Thymus (tissue), 11 donors: Measurements from ENCODE around the gene ARID1B. TPM values are rescaled to one million over a fixed set of nuclear protein-coding genes. Genes with fewer than 3 reads are reported as not detected.

Experiments used
- DNase-seq, 9 donors: peaks; one replicate each; pipeline ENCODE4 v3.0.0-alpha.2; 2013; ENCODE audit warnings: low spot score in 9 of 9, low read depth in 6 of 9, missing footprints in 1 of 9
- H3K27ac ChIP-seq, 2 donors: one replicate each; pipeline ENCODE4 v1.5.1; 2013; ENCODE audit warnings: control low read depth in 1 of 2, low read depth in 1 of 2, low read length in 1 of 2, mild to moderate bottlenecking in 1 of 2, moderate library complexity in 1 of 2
- H3K27me3 ChIP-seq, 2 donors: one replicate each; pipeline ENCODE4 v1.5.1; 2013; ENCODE audit warnings: low read length in 1 of 2; ENCODE audit not compliant: control insufficient read depth in 2 of 2, insufficient read depth in 1 of 2
- H3K36me3 ChIP-seq, 2 donors: one replicate each; pipeline ENCODE4 v1.5.1; 2013; ENCODE audit warnings: low read length in 1 of 2, mild to moderate bottlenecking in 1 of 2, moderate library complexity in 1 of 2; ENCODE audit not compliant: control insufficient read depth in 2 of 2, insufficient read depth in 2 of 2
- H3K4me1 ChIP-seq, 2 donors: one replicate each; pipeline ENCODE4 v1.5.1; 2013; ENCODE audit warnings: low read length in 2 of 2; ENCODE audit not compliant: control insufficient read depth in 2 of 2, insufficient read depth in 2 of 2
- H3K4me3 ChIP-seq, 2 donors: one replicate each; pipeline ENCODE4 v1.5.1; 2013; ENCODE audit warnings: low read length in 2 of 2, control low read depth in 1 of 2, mild to moderate bottlenecking in 1 of 2
- H3K9me3 ChIP-seq, 2 donors: one replicate each; pipeline ENCODE4 v1.5.1; 2013; ENCODE audit warnings: low read length in 1 of 2, mild to moderate bottlenecking in 1 of 2; ENCODE audit not compliant: control insufficient read depth in 2 of 2, insufficient read depth in 1 of 2
- WGBS: extraction: QIAGEN DNeasy Blood & Tissue Kit; methylation state at CpG from one replicate; pipeline ENCODE4 v1.1.7; 2013; 5-methylcytosine and 5-hydroxymethylcytosine counted together
- polyA plus RNA-seq: library from polyadenylated mRNA; stranded (reverse); fragments of 200-250 nt; gene quantifications from one replicate; pipeline ENCODE4 v1.2.3, GENCODE V29; 2013
- total RNA-seq: library from RNA; stranded (reverse); fragments of 120-200 nt; gene quantifications from one replicate; pipeline ENCODE4 v1.2.4, GENCODE V29; 2013
- donor health status: healthy.

Gene ARID1B
- total and polyA plus RNA-seq, 2 donors: 24.0 to 26.5 TPM

GRCh38 chr6:157215717-157216116 lies 438.5 kb downstream of the ARID1B start:
- peaks cover 0 to 5% of the 10 kb centered on the region in 2 donors for H3K4me1 ChIP-seq
- H3K4me3 ChIP-seq: no peak overlapping the region
- over 99% methylated on average over 2 of the region's 2 CpGs for WGBS
- DNase-seq: no peak
- H3K9me3 ChIP-seq: peaks cover 0 to 3% of the 10 kb centered on the region in 2 donors
- no peak overlapping the region for H3K27ac ChIP-seq
- no peaks in the 10 kb centered on the region for H3K36me3 ChIP-seq
- no peaks in the 10 kb centered on the region for H3K27me3 ChIP-seq

GRCh38 chr6:157216570-157216969 lies 439.4 kb downstream of the ARID1B start:
- H3K27me3 ChIP-seq: no peaks in the 10 kb centered on the region
- H3K27ac ChIP-seq: no peak overlapping the region
- no peaks in the 10 kb centered on the region for H3K36me3 ChIP-seq
- peaks cover 3 to 12% of the 10 kb centered on the region in 2 donors for H3K4me1 ChIP-seq
- H3K9me3 ChIP-seq: peaks cover 0 to 3% of the 10 kb centered on the region in 2 donors
- no peak overlapping the region for H3K4me3 ChIP-seq
- WGBS: 97% methylated on average over 5 of the region's 5 CpGs
- DNase-seq: no peak

GRCh38 chr6:157217198-157217893 lies 440.2 kb downstream of the ARID1B start:
- Histone ChIP-seq H3K9me3 (peaks cover 0 to 6% of the 10 kb centered on the region in 2 donors), H3K27ac (no peak overlapping the region), H3K36me3 (no peaks in the 10 kb centered on the region), H3K4me1 (peaks cover 3 to 20% of the 10 kb centered on the region in 2 donors), H3K4me3 (no peak overlapping the region), H3K27me3 (no peaks in the 10 kb centered on the region)
- WGBS: 97% methylated on average over 20 of the region's 20 CpGs
- no peak for DNase-seq

GRCh38 chr6:157217894-157218370 lies 440.8 kb downstream of the ARID1B start:
- WGBS: 96% methylated on average over 13 of the region's 13 CpGs
- peaks cover 0 to 6% of the 10 kb centered on the region in 2 donors for H3K9me3 ChIP-seq
- no peak overlapping the region for H3K27ac ChIP-seq
- H3K27me3 ChIP-seq: no peaks in the 10 kb centered on the region
- no peaks in the 10 kb centered on the region for H3K36me3 ChIP-seq
- no peak overlapping the region for H3K4me3 ChIP-seq
- no peak for DNase-seq
- H3K4me1 ChIP-seq: peaks cover 3 to 26% of the 10 kb centered on the region in 2 donors

GRCh38 chr6:157218371-157219198 lies 441.4 kb downstream of the ARID1B start:
- DNase-seq: no peak
- no peak overlapping the region for H3K4me3 ChIP-seq
- H3K36me3 ChIP-seq: no peaks in the 10 kb centered on the region
- peaks cover 3 to 32% of the 10 kb centered on the region in 2 donors for H3K4me1 ChIP-seq
- H3K27ac ChIP-seq: no peak overlapping the region
- whole genome bisulfite sequencing: 97% methylated on average over 23 of the region's 23 CpGs
- no peaks in the 10 kb centered on the region for H3K27me3 ChIP-seq
- H3K9me3 ChIP-seq: peaks cover 0 to 5% of the 10 kb centered on the region in 2 donors

GRCh38 chr6:157219201-157220200 lies 442.3 kb downstream of the ARID1B start:
- Histone ChIP-seq H3K27ac (no peak overlapping the region), H3K9me3 (peaks cover 0 to 4% of the 10 kb centered on the region in 2 donors), H3K27me3 (no peaks in the 10 kb centered on the region), H3K4me1 (peaks cover 3 to 35% of the 10 kb centered on the region in 2 donors), H3K36me3 (no peaks in the 10 kb centered on the region), H3K4me3 (no peak overlapping the region)
- DNase-seq: no peak
- 92% methylated on average over 18 of the region's 18 CpGs for WGBS

- H3K36me3 ChIP-seq: no peaks in the 10 kb centered on the region
- no peak overlapping the region for H3K27ac ChIP-seq
- WGBS: 73% methylated on average over 1 of the region's 1 CpG
- H3K9me3 ChIP-seq: peaks cover 0 to 4% of the 10 kb centered on the region in 2 donors
- H3K4me1 ChIP-seq: peaks cover 3 to 35% of the 10 kb centered on the region in 2 donors
- peak overlapping the region in 1 of 2 donors; percentile 50 for H3K4me3 ChIP-seq
- no peaks in the 10 kb centered on the region for H3K27me3 ChIP-seq
- DNase-seq: no peak
These were observed 443.3 kb downstream of the ARID1B start for GRCh38 chr6:157220485-157220884.

GRCh38 chr6:157221049-157221816 lies 444.1 kb downstream of the ARID1B start:
- DNase-seq: peak in 7 of 9 donors; percentile 41 to 88 (median 77)
- peaks cover 3 to 38% of the 10 kb centered on the region in 2 donors for H3K4me1 ChIP-seq
- 28% methylated on average over 41 of the region's 41 CpGs for WGBS

More at GRCh38 chr6:157221049-157221816, 444.1 kb downstream of the ARID1B start:
- H3K27ac ChIP-seq: no peak overlapping the region
- H3K9me3 ChIP-seq: peaks cover 0 to 4% of the 10 kb centered on the region in 2 donors
- no peaks in the 10 kb centered on the region for H3K27me3 ChIP-seq
- peak overlapping the region; percentile 50 for H3K4me3 ChIP-seq
- no peaks in the 10 kb centered on the region for H3K36me3 ChIP-seq
